HUES48 (cell line): ENCODE data around the gene ABLIM3.
"Not testable (repeated sequence)": the region's sequence is repeated elsewhere in the genome, so short reads cannot be mapped to it uniquely, and the experiment has no call there.

Experiments
- H3K27ac ChIP-seq: one replicate; pipeline ENCODE4 v1.7.0; 2013; ENCODE audit warnings: low read depth, low read length, inconsistent platforms
- H3K27me3 ChIP-seq: 2 replicates; pipeline ENCODE4 v1.6.1; 2013; ENCODE audit warnings: mild to moderate bottlenecking, low read length; ENCODE audit not compliant: control insufficient read depth, insufficient read depth
- H3K36me3 ChIP-seq: 2 replicates; pipeline ENCODE4 v1.6.1; 2013; ENCODE audit warnings: low read length; ENCODE audit not compliant: control insufficient read depth, insufficient read depth
- H3K4me1 ChIP-seq: 2 replicates; pipeline ENCODE4 v1.6.1; 2013; ENCODE audit warnings: mild to moderate bottlenecking, low read length; ENCODE audit not compliant: control insufficient read depth, insufficient read depth
- H3K4me3 ChIP-seq: 2 replicates; pipeline ENCODE4 v1.5.1; 2013; ENCODE audit warnings: mild to moderate bottlenecking, low read depth, low read length
- H3K9ac ChIP-seq: 2 replicates; pipeline ENCODE4 v1.6.1; 2013; ENCODE audit warnings: mild to moderate bottlenecking, low read depth, low read length, moderate library complexity
- H3K9me3 ChIP-seq: 2 replicates; pipeline ENCODE4 v1.6.1; 2013; ENCODE audit warnings: low read length; ENCODE audit not compliant: control insufficient read depth, insufficient read depth

The ABLIM3 gene

GRCh38 chr5:149172709-149173505 lies 31.6 kb downstream of the ABLIM3 start:
- Histone ChIP-seq H3K27ac (no peak overlapping the region), H3K27me3 (no peaks in the 10 kb centered on the region), H3K9ac (no peak overlapping the region), H3K9me3 (no peaks in the 10 kb centered on the region), H3K4me3 (no peak overlapping the region), H3K4me1 (no peaks in the 10 kb centered on the region), H3K36me3 (no peaks in the 10 kb centered on the region)

- no peaks in the 10 kb centered on the region for H3K36me3 ChIP-seq
- H3K4me3 ChIP-seq = no peak overlapping the region
- H3K4me1 ChIP-seq = no peaks in the 10 kb centered on the region
- no peaks in the 10 kb centered on the region for H3K27me3 ChIP-seq
- H3K9ac ChIP-seq = no peak overlapping the region
- H3K9me3 ChIP-seq = no peaks in the 10 kb centered on the region
- H3K27ac ChIP-seq = no peak overlapping the region
Observed at GRCh38 chr5:149174847-149175234, 33.5 kb downstream of the ABLIM3 start.

DNA sequence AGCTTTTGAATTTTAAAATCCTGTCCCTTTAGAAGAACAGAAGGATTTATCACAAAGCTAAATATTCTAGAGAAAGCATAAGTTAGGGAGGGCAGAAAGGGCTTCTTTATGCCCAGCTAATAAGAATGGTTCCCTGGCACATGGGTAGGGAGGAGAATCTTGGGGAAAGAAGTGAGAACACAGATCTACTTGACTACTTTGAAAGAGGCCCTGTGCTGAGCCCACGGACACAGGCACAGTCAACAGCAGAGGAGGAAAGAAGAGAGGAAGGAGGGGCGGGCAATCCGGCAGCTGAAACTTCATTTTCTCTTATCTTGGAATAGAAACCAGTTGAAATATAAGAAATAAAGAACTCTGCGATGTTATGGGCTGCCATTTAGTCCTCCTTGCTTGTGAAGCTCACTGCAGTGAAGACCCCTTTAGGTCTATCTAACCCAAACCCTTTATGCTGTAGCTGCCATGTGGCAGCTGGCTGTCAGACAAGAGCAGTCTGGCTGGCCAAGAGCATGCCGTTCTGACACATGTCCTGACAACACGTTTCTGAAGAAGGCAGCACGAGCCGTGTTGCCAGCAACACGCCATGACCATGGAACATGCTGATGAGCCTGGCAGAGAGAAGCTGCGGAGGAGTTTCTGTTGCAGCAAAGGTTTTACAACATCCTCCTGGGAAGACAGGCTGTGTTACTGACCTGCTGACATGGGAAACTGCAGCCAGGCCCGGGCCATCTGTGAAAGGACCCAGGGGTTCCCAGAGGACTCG lies 34.2 kb downstream of the ABLIM3 start:
- Histone ChIP-seq H3K9me3 (no peaks in the 10 kb centered on the region), H3K9ac (no peak overlapping the region), H3K27ac (no peak overlapping the region), H3K4me1 (no peaks in the 10 kb centered on the region), H3K36me3 (no peaks in the 10 kb centered on the region), H3K27me3 (no peaks in the 10 kb centered on the region), H3K4me3 (no peak overlapping the region)

GRCh38 chr5:149177339-149177843 lies 36.1 kb downstream of the ABLIM3 start:
- no peak overlapping the region for H3K4me3 ChIP-seq
- H3K36me3 ChIP-seq = no peaks in the 10 kb centered on the region
- no peaks in the 10 kb centered on the region for H3K4me1 ChIP-seq
- no peaks in the 10 kb centered on the region for H3K27me3 ChIP-seq
- no peak overlapping the region for H3K9ac ChIP-seq
- no peak overlapping the region for H3K27ac ChIP-seq
- H3K9me3 ChIP-seq = no peaks in the 10 kb centered on the region

- no peak overlapping the region for H3K4me3 ChIP-seq
- H3K9ac ChIP-seq = no peak overlapping the region
- H3K27ac ChIP-seq = no peak overlapping the region
- no peaks in the 10 kb centered on the region for H3K9me3 ChIP-seq
- no peaks in the 10 kb centered on the region for H3K4me1 ChIP-seq
- H3K36me3 ChIP-seq = no peaks in the 10 kb centered on the region
- no peaks in the 10 kb centered on the region for H3K27me3 ChIP-seq
Observed at GRCh38 chr5:149177911-149178565, 36.7 kb downstream of the ABLIM3 start.

DNA sequence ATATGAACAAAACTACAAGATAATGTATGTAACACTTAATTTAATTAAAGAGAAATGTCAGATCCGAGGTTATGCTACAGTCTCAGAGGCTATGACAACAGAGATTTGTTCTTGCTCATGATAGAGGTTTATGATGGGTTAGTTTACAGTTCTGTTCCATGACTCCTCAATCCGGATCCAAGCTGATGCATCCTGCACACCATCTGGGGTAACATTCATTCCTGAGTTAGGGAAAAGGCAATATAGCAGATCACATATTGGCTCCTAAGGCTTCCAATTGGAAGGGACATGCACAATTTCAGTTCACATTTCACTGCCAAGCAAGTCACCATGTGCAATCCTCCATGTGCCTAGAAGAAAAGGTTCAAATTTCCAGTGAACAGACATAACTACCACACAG lies 40.4 kb downstream of the ABLIM3 start:
- H3K36me3 ChIP-seq = no peaks in the 10 kb centered on the region
- H3K4me1 ChIP-seq = no peaks in the 10 kb centered on the region
- no peak overlapping the region for H3K27ac ChIP-seq
- no peaks in the 10 kb centered on the region for H3K9me3 ChIP-seq
- H3K27me3 ChIP-seq = no peaks in the 10 kb centered on the region
- H3K9ac ChIP-seq = no peak overlapping the region
- H3K4me3 ChIP-seq = no peak overlapping the region

- Histone ChIP-seq H3K4me3 (no peak overlapping the region), H3K27ac (no peak overlapping the region), H3K27me3 (no peaks in the 10 kb centered on the region), H3K9me3 (no peaks in the 10 kb centered on the region), H3K36me3 (no peaks in the 10 kb centered on the region), H3K9ac (no peak overlapping the region), H3K4me1 (no peaks in the 10 kb centered on the region)
Observed at GRCh38 chr5:149182241-149182640, 40.9 kb downstream of the ABLIM3 start.

DNA sequence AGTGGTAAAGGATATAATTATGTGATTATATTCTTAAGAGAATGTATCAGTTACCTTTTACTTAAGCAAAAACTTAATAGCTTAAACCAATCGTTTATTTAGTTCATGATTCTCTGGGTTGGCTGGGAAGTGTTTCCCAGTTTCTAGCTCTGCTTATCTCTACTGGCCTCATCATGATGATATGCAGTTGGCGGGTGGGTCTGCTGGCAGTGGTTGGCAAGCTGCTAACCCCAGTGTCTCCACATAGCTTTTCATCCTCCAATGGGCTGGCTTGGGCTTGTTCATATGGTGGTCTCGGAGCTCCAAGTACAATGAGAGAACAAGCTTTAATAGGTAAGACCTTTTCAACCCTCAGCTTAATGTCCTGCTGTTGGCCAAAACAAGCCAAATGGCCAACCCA lies 43.8 kb downstream of the ABLIM3 start:
- H3K9ac ChIP-seq = no peak overlapping the region
- H3K4me1 ChIP-seq = no peaks in the 10 kb centered on the region
- no peak overlapping the region for H3K27ac ChIP-seq
- no peaks in the 10 kb centered on the region for H3K27me3 ChIP-seq
- H3K36me3 ChIP-seq = no peaks in the 10 kb centered on the region
- H3K9me3 ChIP-seq = no peaks in the 10 kb centered on the region
- no peak overlapping the region for H3K4me3 ChIP-seq

GRCh38 chr5:149186506-149186905 lies 45.2 kb downstream of the ABLIM3 start:
- H3K27me3 ChIP-seq = no peaks in the 10 kb centered on the region
- H3K9ac ChIP-seq = no peak overlapping the region
- no peak overlapping the region for H3K27ac ChIP-seq
- H3K36me3 ChIP-seq = no peaks in the 10 kb centered on the region
- no peaks in the 10 kb centered on the region for H3K9me3 ChIP-seq
- no peaks in the 10 kb centered on the region for H3K4me1 ChIP-seq
- no peak overlapping the region for H3K4me3 ChIP-seq

DNA sequence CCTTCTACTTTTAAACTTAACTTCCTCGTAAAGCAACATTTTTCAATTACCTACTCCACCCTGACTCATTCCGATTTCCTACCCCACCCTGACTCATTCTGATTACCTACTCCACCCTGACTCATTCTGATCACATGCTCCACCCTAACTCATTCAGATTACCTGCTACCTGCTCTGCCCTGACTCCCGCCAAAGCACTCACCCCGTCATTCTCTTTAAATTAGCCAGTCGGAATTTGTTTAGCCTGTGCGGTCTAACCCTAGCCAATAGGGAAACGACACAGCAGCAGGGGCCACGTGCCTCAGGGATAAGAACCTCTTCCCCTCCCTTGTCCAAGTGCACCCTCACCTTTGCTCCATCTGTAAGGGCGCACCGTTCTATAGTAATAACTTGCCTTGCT lies 46.3 kb downstream of the ABLIM3 start:
- H3K27me3 ChIP-seq, H3K9me3 ChIP-seq, H3K4me1 ChIP-seq, H3K4me3 ChIP-seq, H3K27ac ChIP-seq, H3K9ac ChIP-seq, H3K36me3 ChIP-seq: not testable (repeated sequence)

GRCh38 chr5:149188383-149188782 lies 47.1 kb downstream of the ABLIM3 start:
- Histone ChIP-seq H3K9ac (no peak overlapping the region), H3K9me3 (no peaks in the 10 kb centered on the region), H3K27me3 (no peaks in the 10 kb centered on the region), H3K36me3 (no peaks in the 10 kb centered on the region), H3K4me1 (no peaks in the 10 kb centered on the region), H3K4me3 (no peak overlapping the region), H3K27ac (no peak overlapping the region)
